ENCODE results near the gene MBD3L5. TPM values are rescaled to one million over a fixed set of nuclear protein-coding genes. Genes with fewer than 3 reads are reported as not detected.
A peak's percentile ranks its signal among the peaks of the same experiment; 100 is the strongest.

The MBD3L5 gene
- total and polyA plus RNA-seq, 8 donors = not detected

- peaks cover 0 to 1% of the 10 kb centered on the region in 2 donors for H3K9me3 ChIP-seq
- no peak for ATAC-seq
- no peak for DNase-seq
- H3K36me3 ChIP-seq = peaks cover 0 to 44% of the 10 kb centered on the region in 2 donors
- peak overlapping the region; percentile 92 to 99 for H3K4me3 ChIP-seq
- no peaks in the 10 kb centered on the region for H3K27me3 ChIP-seq
- H3K4me1 ChIP-seq = peaks cover 6 to 17% of the 10 kb centered on the region in 2 donors
- H3K27ac ChIP-seq = peak overlapping the region; percentile 44 to 93
- intact Hi-C loops (cut with DNase I) = no loop called here
- TF ChIP-seq, protein P1, sequence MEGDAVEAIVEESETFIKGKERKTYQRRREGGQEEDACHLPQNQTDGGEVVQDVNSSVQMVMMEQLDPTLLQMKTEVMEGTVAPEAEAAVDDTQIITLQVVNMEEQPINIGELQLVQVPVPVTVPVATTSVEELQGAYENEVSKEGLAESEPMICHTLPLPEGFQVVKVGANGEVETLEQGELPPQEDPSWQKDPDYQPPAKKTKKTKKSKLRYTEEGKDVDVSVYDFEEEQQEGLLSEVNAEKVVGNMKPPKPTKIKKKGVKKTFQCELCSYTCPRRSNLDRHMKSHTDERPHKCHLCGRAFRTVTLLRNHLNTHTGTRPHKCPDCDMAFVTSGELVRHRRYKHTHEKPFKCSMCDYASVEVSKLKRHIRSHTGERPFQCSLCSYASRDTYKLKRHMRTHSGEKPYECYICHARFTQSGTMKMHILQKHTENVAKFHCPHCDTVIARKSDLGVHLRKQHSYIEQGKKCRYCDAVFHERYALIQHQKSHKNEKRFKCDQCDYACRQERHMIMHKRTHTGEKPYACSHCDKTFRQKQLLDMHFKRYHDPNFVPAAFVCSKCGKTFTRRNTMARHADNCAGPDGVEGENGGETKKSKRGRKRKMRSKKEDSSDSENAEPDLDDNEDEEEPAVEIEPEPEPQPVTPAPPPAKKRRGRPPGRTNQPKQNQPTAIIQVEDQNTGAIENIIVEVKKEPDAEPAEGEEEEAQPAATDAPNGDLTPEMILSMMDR (IDR thresholded peaks at IDR 0.05) = no peak
Observed at GRCh38 chr19:7069904-7070226, 39.5 kb downstream of the MBD3L5 start.

DNA sequence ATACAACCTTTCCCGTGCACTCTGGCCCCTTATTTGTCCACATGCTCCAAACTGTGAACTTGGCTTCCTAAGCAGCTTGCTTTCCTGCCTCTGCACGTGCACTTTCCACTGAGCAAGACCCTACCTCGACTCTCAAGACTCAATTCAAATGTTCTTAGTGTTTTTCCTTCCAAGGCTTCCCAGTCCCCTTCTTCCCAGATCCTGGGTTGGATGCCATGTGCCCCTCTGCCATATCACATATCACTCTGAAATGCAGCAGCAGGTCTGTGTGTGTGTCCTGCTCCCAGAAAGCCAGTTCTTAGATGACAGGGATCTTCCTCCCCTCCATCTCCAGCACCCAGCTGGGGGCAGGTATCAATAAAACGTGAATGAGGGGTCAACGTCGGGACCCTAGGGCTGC, 42.2 kb downstream of the MBD3L5 start:
- TF ChIP-seq, protein P1 (IDR thresholded peaks at IDR 0.05) = no peak
- Histone ChIP-seq H3K27me3 (no peaks in the 10 kb centered on the region), H3K36me3 (peaks cover 0 to 71% of the 10 kb centered on the region in 2 donors), H3K4me3 (no peak overlapping the region), H3K9me3 (peaks cover 3 to 28% of the 10 kb centered on the region in 2 donors), H3K4me1 (peaks cover 6 to 17% of the 10 kb centered on the region in 2 donors), H3K27ac (no peak overlapping the region)
- no peak for DNase-seq
- ATAC-seq = no peak
- intact Hi-C loops (cut with DNase I) = no loop called here

DNA sequence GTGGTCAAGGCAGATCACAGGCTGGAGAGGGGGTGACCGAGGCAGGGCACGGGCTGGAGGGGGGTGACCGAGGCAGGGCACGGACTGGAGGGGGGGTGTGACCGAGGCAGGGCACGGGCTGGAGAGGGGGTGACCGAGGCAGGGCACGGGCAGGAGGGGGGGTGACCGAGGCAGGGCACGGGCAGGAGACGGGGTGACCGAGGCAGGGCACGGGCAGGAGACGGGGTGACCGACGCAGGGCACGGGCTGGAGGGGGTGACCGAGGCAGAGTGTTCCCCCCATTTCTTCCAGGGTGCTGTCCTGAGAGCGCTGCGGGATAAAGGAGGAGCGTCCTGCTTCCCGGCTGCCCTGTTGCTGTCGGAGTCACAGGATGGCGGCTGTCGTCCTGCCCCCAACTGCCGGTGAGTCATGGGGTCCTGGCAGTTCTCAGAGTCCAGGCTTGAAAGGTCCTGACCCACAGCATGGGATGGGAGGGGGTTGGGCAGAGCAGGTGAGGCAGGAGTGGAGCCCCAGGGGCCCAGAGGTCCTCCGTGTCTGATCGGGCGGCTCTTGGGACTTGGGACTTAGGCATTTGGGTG, 44.4 kb downstream of the MBD3L5 start:
- peaks cover 6 to 13% of the 10 kb centered on the region in 2 donors for H3K4me1 ChIP-seq
- TF ChIP-seq, protein P1 (IDR thresholded peaks at IDR 0.05) = no peak
- no peak overlapping the region for H3K4me3 ChIP-seq
- peaks cover 0 to 93% of the 10 kb centered on the region in 2 donors for H3K36me3 ChIP-seq
- DNase-seq = no peak
- H3K27me3 ChIP-seq = no peaks in the 10 kb centered on the region
- ATAC-seq = no peak
- intact Hi-C loops (cut with DNase I) = no loop called here
- H3K27ac ChIP-seq = no peak overlapping the region
- H3K9me3 ChIP-seq = peaks cover 9 to 51% of the 10 kb centered on the region in 2 donors

- TF ChIP-seq, protein P1 (IDR thresholded peaks at IDR 0.05) = no peak
- Histone ChIP-seq H3K9me3 (peaks cover 17 to 63% of the 10 kb centered on the region in 2 donors), H3K4me3 (no peak overlapping the region), H3K36me3 (peaks cover 5 to 100% of the 10 kb centered on the region in 2 donors), H3K27me3 (no peaks in the 10 kb centered on the region), H3K27ac (no peak overlapping the region), H3K4me1 (no peaks in the 10 kb centered on the region)
- no peak for DNase-seq
- ATAC-seq = no peak
- intact Hi-C loops (cut with DNase I) = no loop called here
Observed at GRCh38 chr19:7076151-7076550, 45.8 kb downstream of the MBD3L5 start.

DNA sequence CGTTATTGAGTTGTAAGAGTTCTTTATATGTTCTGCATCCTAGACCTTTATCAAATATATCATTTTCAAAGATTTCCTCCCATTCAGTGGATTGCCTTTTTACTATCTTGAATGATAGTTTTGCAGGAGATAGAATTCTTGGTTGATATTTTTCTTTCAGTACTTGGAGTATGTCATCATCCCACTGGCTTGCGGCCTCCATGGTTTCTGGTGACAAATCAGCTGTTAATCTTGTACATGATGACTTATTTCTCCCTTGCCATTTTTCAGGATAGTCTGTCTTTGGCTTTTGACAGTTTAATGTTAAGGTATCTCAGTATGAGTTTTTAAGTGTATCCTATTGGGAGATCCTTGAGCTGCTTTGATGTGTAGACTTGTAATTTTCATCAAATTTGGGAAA, 47.6 kb downstream of the MBD3L5 start:
- no peaks in the 10 kb centered on the region for H3K27me3 ChIP-seq
- no peaks in the 10 kb centered on the region for H3K4me1 ChIP-seq
- H3K36me3 ChIP-seq = peaks cover 23 to 100% of the 10 kb centered on the region in 2 donors
- TF ChIP-seq, protein P1 (IDR thresholded peaks at IDR 0.05) = no peak
- H3K4me3 ChIP-seq = no peak overlapping the region
- ATAC-seq (no peak), DNase-seq (no peak)
- no peak overlapping the region for H3K27ac ChIP-seq
- intact Hi-C loops (cut with DNase I) = no loop called here
- peaks cover 23 to 82% of the 10 kb centered on the region in 2 donors for H3K9me3 ChIP-seq

Other genes with a start within 250 kb of the MBD3L5 start
- 10 to 100 TPM in 1 of 2 donors, 1 to 10 TPM in 1; 1.3 to 15.2 TPM for gene ADGRE1, start 143.0 kb upstream of the MBD3L5 start, total RNA-seq
- gene ADGRE1, start 143.0 kb upstream of the MBD3L5 start, polyA plus RNA-seq (ENCODE audit: insufficient read length in 6 of 6) = under 1 TPM; 0.09 to 0.55 (median 0.24) TPM
- gene MBD3L2B, start 9.1 kb upstream of the MBD3L5 start, total RNA-seq = not detected
- not detected for gene MBD3L2B, start 9.1 kb upstream of the MBD3L5 start, polyA plus RNA-seq (ENCODE audit: insufficient read length in 6 of 6)
- not detected for gene MBD3L4, start 9.6 kb downstream of the MBD3L5 start, total RNA-seq
- gene MBD3L4, start 9.6 kb downstream of the MBD3L5 start, polyA plus RNA-seq (ENCODE audit: insufficient read length in 6 of 6) = not detected
- not detected for gene MBD3L2, start 18.7 kb downstream of the MBD3L5 start, total RNA-seq
- gene MBD3L2, start 18.7 kb downstream of the MBD3L5 start, polyA plus RNA-seq (ENCODE audit: insufficient read length in 6 of 6) = not detected
- gene MBD3L3, start 28.1 kb downstream of the MBD3L5 start, total RNA-seq = not detected
- gene MBD3L3, start 28.1 kb downstream of the MBD3L5 start, polyA plus RNA-seq (ENCODE audit: insufficient read length in 6 of 6) = not detected
- gene ZNF557, start 39.1 kb downstream of the MBD3L5 start, total RNA-seq = 10 to 100 TPM in 1 of 2 donors, 1 to 10 TPM in 1; 7.8 to 10.5 TPM
- 1 to 10 TPM; 8.8 to 10.0 (median 9.7) TPM for gene ZNF557, start 39.1 kb downstream of the MBD3L5 start, polyA plus RNA-seq (ENCODE audit: insufficient read length in 6 of 6)

All from left lung (tissue), 10 donors.